Transverse colon (tissue), 3 donors: ENCODE data around the gene CES2.

Experiments
- CTCF ChIP-seq, 5 experiments: fragments of 200-600 bp in 3 of 5; fragments of 450-650 bp in 2 of 5; sonication (generic) in 3 of 5; IDR thresholded peaks; 1 replicate in 2 of 5; 2 replicates in 3 of 5; pipeline ENCODE4 v1.5.1; 2016 to 2017; ENCODE audit warnings: antibody characterized with exemption in 5 of 5, inconsistent platforms in 3 of 5, mild to moderate bottlenecking in 2 of 5, moderate library complexity in 1 of 5
- EP300 ChIP-seq: sonication (generic); formaldehyde crosslinking; IDR thresholded peaks from one replicate; pipeline ENCODE4 v1.6.1; 2017; ENCODE audit warnings: antibody characterized with exemption, low read depth

DNA sequence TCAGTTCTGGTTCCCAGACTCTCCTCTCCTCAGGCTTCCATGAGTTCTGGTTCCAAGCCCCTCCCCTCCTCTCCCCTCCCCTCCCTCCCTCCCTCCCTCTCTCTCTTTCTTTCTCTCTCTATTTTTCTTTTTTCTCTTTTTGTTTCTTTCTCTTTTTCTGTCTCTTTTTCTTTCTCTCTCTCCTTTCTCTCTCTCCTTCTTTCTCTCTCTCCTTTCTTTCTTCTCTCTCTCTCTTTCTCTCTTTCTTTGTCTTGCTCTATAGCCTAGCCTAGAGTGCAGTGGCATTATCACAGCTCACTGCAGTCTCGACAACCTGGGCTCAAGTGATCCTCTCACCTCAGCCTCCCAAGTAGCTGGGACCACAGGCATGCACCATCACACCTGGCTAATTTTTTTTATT lies 25.0 kb downstream of the CES2 start:
- TF ChIP-seq EP300 (no peak), CTCF (IDR thresholded peaks at IDR 0.05) (no peak)
